Left lobe of liver (tissue), 2 donors: ENCODE measurements around the gene CYGB. TPM values are rescaled to one million over a fixed set of nuclear protein-coding genes. Genes with fewer than 3 reads are reported as not detected.

Source experiments
- ATAC-seq: fragments of 200-7000 bp; cut with Tn5 transposase; one replicate; pipeline ENCODE4 v1.9.1; 2020; ENCODE audit warnings: mild to moderate bottlenecking, moderate library complexity
- DNase-seq: peaks from one replicate; pipeline ENCODE4 v3.0.0-alpha.2; 2020; ENCODE audit warnings: low spot score
- total RNA-seq: library from RNA; stranded (reverse); gene quantifications from one replicate; pipeline ENCODE4 v1.2.1, GENCODE V29; 2021
- donor health status: DM: no; HTN: no; CAD: no; lungs with moderate emphysema.
- donor health status: DM: no; HTN: yes; CAD: no.

Gene CYGB
- total RNA-seq, 1 donor from 2014 or later: 5.0 TPM

- no peak for ATAC-seq
- DNase-seq: no peak
These were observed 49.9 kb downstream of the CYGB start for GRCh38 chr17:76487451-76488192.

DNA sequence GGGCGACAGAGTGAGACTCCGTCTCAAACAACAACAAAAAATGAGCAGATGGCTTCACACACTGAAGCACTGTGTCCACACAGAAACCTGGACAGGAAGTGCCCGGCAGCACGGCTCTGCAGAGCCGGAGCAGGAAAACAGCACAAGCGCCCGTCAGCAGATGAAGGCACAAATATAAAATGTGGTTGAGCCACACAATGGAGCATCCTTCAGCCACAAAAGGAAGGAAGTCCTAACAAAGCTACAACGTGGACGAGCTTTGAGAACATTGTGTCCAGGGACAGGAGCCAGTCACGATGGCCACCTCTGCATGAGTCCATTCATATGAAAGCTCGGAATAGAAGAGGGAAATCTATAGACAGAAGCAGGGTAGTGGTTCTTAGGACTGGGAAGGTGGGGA is 51.9 kb downstream of the CYGB start:
- DNase-seq (no peak), ATAC-seq (peak; percentile 46)

- ATAC-seq: no peak
- DNase-seq: no peak
These were observed 53.2 kb downstream of the CYGB start for GRCh38 chr17:76484228-76484725.

DNA sequence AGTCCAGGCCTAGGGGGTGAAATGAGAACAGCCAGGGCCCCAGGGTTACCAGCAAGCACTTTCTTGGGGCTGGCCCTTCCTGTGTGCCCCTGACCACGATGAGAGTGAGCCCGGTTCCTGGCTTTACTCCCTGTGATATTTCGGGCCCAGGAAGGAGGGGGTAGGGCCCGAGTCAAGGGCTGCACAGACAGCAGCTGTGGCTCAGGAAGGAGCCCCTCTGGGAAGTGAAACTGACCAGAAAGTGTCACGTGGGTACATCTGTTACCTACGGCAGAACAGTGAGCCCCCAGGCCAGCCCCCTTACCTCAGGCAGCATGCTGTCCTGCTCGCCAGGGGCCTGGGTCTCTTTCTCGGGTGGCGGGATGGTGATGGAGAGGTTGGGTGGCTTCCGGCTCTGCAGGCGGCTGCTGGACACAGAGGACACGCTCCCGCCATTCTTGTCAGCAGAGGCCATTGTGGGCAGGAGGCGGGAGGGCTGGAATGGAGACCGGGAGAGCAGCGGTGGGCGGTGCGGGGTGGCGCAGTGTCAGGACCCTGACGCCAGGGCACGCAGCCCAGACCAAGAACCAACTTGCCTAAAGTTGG is 56.3 kb downstream of the CYGB start:
- ATAC-seq: peak; percentile 19
- no peak for DNase-seq

DNA sequence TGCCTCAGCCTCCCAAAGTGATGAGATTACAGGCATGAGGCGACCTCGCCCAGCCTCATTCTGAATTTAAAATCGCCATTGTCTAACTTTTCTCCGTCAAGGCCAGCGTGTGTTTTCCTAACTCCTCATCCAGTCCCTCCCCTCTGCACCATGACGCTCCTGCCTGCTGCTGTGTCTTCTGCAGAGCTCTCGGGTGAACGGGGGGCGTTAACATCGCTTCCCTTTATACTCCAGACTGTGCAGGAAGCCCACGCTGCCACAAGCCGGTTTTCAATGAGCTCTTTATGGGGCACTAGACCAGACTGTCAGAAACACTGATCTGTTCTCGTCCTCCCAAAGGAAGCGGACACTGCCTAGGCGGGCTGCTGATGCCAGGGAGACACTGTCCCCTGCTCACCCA is 56.9 kb downstream of the CYGB start:
- ATAC-seq (no peak), DNase-seq (no peak)

- ATAC-seq: no peak
- no peak for DNase-seq
These were observed 57.9 kb downstream of the CYGB start for GRCh38 chr17:76479515-76480060.

- ATAC-seq (no peak), DNase-seq (no peak)
These were observed 58.6 kb downstream of the CYGB start for GRCh38 chr17:76478730-76479514.

DNA sequence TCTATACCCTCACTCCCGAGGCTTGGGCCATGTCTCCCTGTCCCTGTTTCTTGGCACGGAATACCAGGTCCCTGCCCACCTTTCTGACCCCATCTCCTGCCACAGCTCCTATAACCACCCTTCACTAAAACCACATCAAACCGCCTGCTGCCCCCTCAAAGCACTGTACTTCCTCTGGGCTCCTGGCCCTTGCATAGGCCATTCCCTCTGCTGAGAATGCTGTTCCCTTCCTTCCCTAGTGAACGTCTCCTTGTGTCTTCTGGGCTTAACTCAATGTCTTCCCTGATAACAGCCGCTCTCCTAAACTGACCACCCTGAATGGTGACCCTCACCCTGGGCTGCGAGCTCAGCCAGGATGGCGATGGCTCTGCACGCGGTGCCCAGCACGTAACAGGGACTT is 59.4 kb downstream of the CYGB start:
- DNase-seq (no peak), ATAC-seq (no peak)

DNA sequence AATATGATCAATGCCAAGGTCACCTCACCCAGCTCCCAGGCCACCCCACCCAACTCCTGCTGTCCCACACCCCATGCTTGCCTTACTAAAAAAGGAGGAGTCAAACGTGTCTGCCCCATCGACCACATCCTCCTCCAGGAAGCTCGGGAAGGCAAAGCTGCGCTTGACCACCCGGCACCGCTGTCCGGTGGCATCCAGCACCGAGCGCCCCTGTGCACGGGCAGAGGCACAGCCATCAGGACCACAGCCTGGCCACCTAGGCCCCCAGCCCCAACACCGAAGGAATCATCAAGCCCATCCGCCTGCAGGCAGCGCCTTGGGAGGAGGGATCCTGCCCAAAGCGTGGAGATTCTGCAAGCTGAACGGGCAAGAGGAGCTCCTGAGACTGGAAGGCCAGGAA is 59.9 kb downstream of the CYGB start:
- DNase-seq (no peak), ATAC-seq (no peak)

Other genes starting within 250 kb of the CYGB start
- gene QRICH2, start 229.4 kb downstream of the CYGB start, total RNA-seq: 2.6 TPM
- 55.0 TPM for gene PRPSAP1, start 183.8 kb downstream of the CYGB start, total RNA-seq
- 0.93 TPM for gene SPHK1, start 153.1 kb downstream of the CYGB start, total RNA-seq
- gene UBE2O, start 84.6 kb downstream of the CYGB start, total RNA-seq: 9.8 TPM
- not detected for gene AANAT, start 70.1 kb downstream of the CYGB start, total RNA-seq
- gene RHBDF2, start 36.3 kb downstream of the CYGB start, total RNA-seq: 8.9 TPM
- 0.15 TPM for gene PRCD, start 2.3 kb upstream of the CYGB start, total RNA-seq
- gene ST6GALNAC2, start 48.2 kb upstream of the CYGB start, total RNA-seq: 4.0 TPM
- 0.75 TPM for gene ST6GALNAC1, start 106.0 kb upstream of the CYGB start, total RNA-seq
- gene MXRA7, start 173.3 kb upstream of the CYGB start, total RNA-seq: 9.3 TPM
- 11.3 TPM for gene JMJD6, start 188.9 kb upstream of the CYGB start, total RNA-seq
- gene METTL23, start 189.1 kb upstream of the CYGB start, total RNA-seq: 17.5 TPM
- gene SRSF2, start 199.6 kb upstream of the CYGB start, total RNA-seq: 78.1 TPM
- gene MFSD11, start 200.4 kb upstream of the CYGB start, total RNA-seq: 13.4 TPM